LNCAP (cell line): ENCODE measurements around the gene RPTOR.

Source experiments
- CTCF ChIP-seq: fragments of 450-650 bp; IDR thresholded peaks from 2 replicates; pipeline ENCODE4 v1.5.1; 2017; ENCODE audit warnings: mild to moderate bottlenecking

RPTOR gene

GRCh38 chr17:80643326-80644099 is 98.9 kb downstream of the RPTOR start:
- no peak for TF ChIP-seq CTCF

- no peak for TF ChIP-seq CTCF
Observed at GRCh38 chr17:80644536-80644935, 99.9 kb downstream of the RPTOR start.

- TF ChIP-seq CTCF: no peak
Observed at GRCh38 chr17:80645706-80646325, 101.2 kb downstream of the RPTOR start.

GRCh38 chr17:80646328-80646727 is 101.7 kb downstream of the RPTOR start:
- TF ChIP-seq CTCF: no peak

GRCh38 chr17:80647746-80648145 is 103.1 kb downstream of the RPTOR start:
- no peak for TF ChIP-seq CTCF

- no peak for TF ChIP-seq CTCF
Observed at GRCh38 chr17:80649200-80649644, 104.6 kb downstream of the RPTOR start.

- TF ChIP-seq CTCF: peak; percentile 47; the same call in 1 of the 2 replicates
Observed at GRCh38 chr17:80649672-80650330, 105.2 kb downstream of the RPTOR start.
